Progenitor cell of endocrine pancreas (in vitro differentiated cells): ENCODE measurements around the gene PIN4. TPM values are rescaled to one million over a fixed set of nuclear protein-coding genes. Genes with fewer than 3 reads are reported as not detected.

Source experiments
- DNase-seq: peaks from one replicate; pipeline ENCODE4 v3.0.0; 2021; ENCODE audit warnings: low spot score; ENCODE audit not compliant: unreplicated experiment
- H3K27ac Mint-ChIP-seq: 2 replicates; pipeline ENCODE4 v1.8.0; 2021; ENCODE audit warnings: mild to moderate bottlenecking, moderate library complexity, mixed read lengths
- H3K27me3 Mint-ChIP-seq: 2 replicates; pipeline ENCODE4 v1.8.0; 2021; ENCODE audit warnings: mixed read lengths
- H3K36me3 Mint-ChIP-seq: 2 replicates; pipeline ENCODE4 v1.8.0; 2022; ENCODE audit warnings: mixed read lengths; ENCODE audit not compliant: insufficient read depth
- H3K4me1 Mint-ChIP-seq: 2 replicates; pipeline ENCODE4 v1.8.0; 2021; ENCODE audit warnings: low read depth, mixed read lengths
- H3K4me3 Mint-ChIP-seq: 2 replicates; pipeline ENCODE4 v1.8.0; 2021; ENCODE audit warnings: low read depth, mild to moderate bottlenecking, moderate library complexity, mixed read lengths
- H3K9me3 Mint-ChIP-seq: 2 replicates; pipeline ENCODE4 v1.8.0; 2021; ENCODE audit warnings: low read depth, mixed read lengths
- CTCF ChIP-seq: fragments of 200-600 bp; sonication (generic); IDR thresholded peaks from one replicate; pipeline ENCODE4 v1.5.0; 2021; ENCODE audit warnings: antibody characterized with exemption, mild to moderate bottlenecking; ENCODE audit not compliant: unreplicated experiment
- total RNA-seq: library from RNA; stranded (reverse); gene quantifications from 2 replicates; pipeline ENCODE4 v1.2.1, GENCODE V29; 2021

Gene PIN4
- total RNA-seq, 1 donor from 2014 or later, result 19.0 TPM

GRCh38 chrX:72141372-72142004 is 40.1 kb upstream of the PIN4 start:
- DNase-seq, result no peak
- Mint-ChIP-seq H3K27me3 (no peaks in the 10 kb centered on the region), H3K4me1 (no peaks in the 10 kb centered on the region), H3K9me3 (peaks cover 3% of the 10 kb centered on the region), H3K27ac (no peak overlapping the region), H3K36me3 (peaks cover 3% of the 10 kb centered on the region), H3K4me3 (no peak overlapping the region)
- no peak for TF ChIP-seq CTCF

GRCh38 chrX:72142094-72142793 is 39.3 kb upstream of the PIN4 start:
- no peak overlapping the region for H3K4me3 Mint-ChIP-seq
- H3K27ac Mint-ChIP-seq, result peak overlapping the region; percentile 55
- no peak for DNase-seq
- H3K4me1 Mint-ChIP-seq, result no peaks in the 10 kb centered on the region
- H3K36me3 Mint-ChIP-seq, result peaks cover 3% of the 10 kb centered on the region
- peaks cover 3% of the 10 kb centered on the region for H3K9me3 Mint-ChIP-seq
- TF ChIP-seq CTCF, result no peak
- no peaks in the 10 kb centered on the region for H3K27me3 Mint-ChIP-seq

- H3K27me3 Mint-ChIP-seq, result no peaks in the 10 kb centered on the region
These were observed 38.6 kb upstream of the PIN4 start for GRCh38 chrX:72142794-72143608.

GRCh38 chrX:72143609-72143907 is 38.0 kb upstream of the PIN4 start:
- no peaks in the 10 kb centered on the region for H3K4me1 Mint-ChIP-seq
- TF ChIP-seq CTCF, result no peak
- no peak overlapping the region for H3K27ac Mint-ChIP-seq
- peaks cover 3% of the 10 kb centered on the region for H3K36me3 Mint-ChIP-seq
- H3K4me3 Mint-ChIP-seq, result no peak overlapping the region
- no peak for DNase-seq
- peaks cover 5% of the 10 kb centered on the region for H3K9me3 Mint-ChIP-seq
- H3K27me3 Mint-ChIP-seq, result no peaks in the 10 kb centered on the region

More at GRCh38 chrX:72142794-72143608, 38.6 kb upstream of the PIN4 start:
- TF ChIP-seq CTCF, result no peak
- Mint-ChIP-seq H3K36me3 (peaks cover 3% of the 10 kb centered on the region), H3K4me3 (no peak overlapping the region), H3K27ac (peak overlapping the region; percentile 55), H3K9me3 (peaks cover 3% of the 10 kb centered on the region), H3K4me1 (no peaks in the 10 kb centered on the region)
- no peak for DNase-seq

GRCh38 chrX:72145181-72145580 is 36.4 kb upstream of the PIN4 start:
- no peak for DNase-seq
- Mint-ChIP-seq H3K27ac (no peak overlapping the region), H3K27me3 (no peaks in the 10 kb centered on the region)

More at GRCh38 chrX:72145181-72145580, 36.4 kb upstream of the PIN4 start:
- H3K4me1 Mint-ChIP-seq, result no peaks in the 10 kb centered on the region
- H3K4me3 Mint-ChIP-seq, result no peak overlapping the region
- peaks cover 5% of the 10 kb centered on the region for H3K9me3 Mint-ChIP-seq
- peaks cover 2% of the 10 kb centered on the region for H3K36me3 Mint-ChIP-seq
- TF ChIP-seq CTCF, result no peak
